IPS-11a (cell line): ENCODE results near the gene NHLH1.

Experiments
- H3K4me3 ChIP-seq: one replicate; pipeline ENCODE4 v1.5.1; 2013; ENCODE audit warnings: low read depth, low read length, control low read depth

Gene NHLH1

GRCh38 chr1:160358073-160358472 lies 8.8 kb upstream of the NHLH1 start:
- no peak overlapping the region for H3K4me3 ChIP-seq

- no peak overlapping the region for H3K4me3 ChIP-seq
These were observed 7.2 kb upstream of the NHLH1 start for GRCh38 chr1:160359559-160360226.

GRCh38 chr1:160360227-160360695 lies 6.6 kb upstream of the NHLH1 start:
- no peak overlapping the region for H3K4me3 ChIP-seq

- H3K4me3 ChIP-seq = no peak overlapping the region
These were observed 5.7 kb upstream of the NHLH1 start for GRCh38 chr1:160361199-160361598.

DNA sequence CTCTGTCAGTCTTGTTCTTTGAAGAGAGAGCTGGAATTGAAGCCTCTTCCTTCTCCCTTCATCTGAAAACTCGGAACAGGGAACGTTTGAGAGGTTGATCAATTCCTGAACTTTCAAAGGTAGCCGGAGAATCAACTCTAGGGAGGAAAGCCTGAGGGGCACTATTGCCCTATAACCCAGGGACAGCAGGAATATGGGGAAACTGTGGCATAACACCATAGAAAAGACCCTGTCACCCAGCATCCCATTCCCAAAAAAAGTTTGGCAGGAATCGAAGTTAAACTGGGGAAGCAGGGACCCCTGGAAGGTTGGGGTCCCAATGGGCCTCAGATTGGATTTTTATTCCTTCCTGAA lies 5.1 kb upstream of the NHLH1 start:
- H3K4me3 ChIP-seq = no peak overlapping the region

DNA sequence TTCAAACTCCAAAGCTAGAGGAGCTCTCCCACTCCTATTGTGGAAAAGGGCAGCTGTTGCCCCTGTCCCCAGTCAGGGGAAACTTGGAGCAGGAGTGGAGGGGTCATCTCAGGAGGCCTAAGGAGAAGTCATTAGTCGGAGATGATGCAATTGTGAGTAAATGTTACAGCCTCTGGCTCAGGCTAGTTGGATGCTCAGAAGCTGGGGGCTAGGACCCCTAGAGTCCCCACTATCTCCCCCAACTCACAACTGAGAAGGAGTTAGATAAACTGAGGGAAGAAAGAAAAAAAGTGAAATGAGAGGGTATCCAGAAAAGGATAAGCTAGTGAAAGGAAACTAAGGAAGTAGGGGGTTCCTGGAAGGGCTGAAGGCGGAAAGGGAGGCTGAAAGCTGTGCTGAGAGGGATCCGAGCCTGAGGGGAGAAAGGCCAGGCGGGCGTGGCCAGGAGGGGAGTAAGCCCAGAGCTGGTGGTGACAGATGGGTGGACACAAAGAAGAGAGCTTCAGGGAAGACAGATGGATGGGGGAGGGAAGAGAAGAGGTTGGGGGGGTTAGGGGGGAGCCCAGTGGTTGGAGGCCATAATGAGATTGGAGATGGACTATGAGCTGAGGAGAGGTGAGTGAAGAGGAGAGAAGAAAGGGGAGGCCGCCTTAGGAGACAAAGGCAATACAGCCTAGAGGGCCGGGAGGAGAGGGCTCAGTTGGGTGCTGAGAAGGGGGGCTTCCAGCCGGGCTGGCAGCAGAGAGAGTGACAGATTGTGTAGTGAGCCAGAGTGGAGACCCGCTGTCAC lies 4.5 kb upstream of the NHLH1 start:
- no peak overlapping the region for H3K4me3 ChIP-seq

- H3K4me3 ChIP-seq = no peak overlapping the region
These were observed 3.9 kb upstream of the NHLH1 start for GRCh38 chr1:160363010-160363409.

DNA sequence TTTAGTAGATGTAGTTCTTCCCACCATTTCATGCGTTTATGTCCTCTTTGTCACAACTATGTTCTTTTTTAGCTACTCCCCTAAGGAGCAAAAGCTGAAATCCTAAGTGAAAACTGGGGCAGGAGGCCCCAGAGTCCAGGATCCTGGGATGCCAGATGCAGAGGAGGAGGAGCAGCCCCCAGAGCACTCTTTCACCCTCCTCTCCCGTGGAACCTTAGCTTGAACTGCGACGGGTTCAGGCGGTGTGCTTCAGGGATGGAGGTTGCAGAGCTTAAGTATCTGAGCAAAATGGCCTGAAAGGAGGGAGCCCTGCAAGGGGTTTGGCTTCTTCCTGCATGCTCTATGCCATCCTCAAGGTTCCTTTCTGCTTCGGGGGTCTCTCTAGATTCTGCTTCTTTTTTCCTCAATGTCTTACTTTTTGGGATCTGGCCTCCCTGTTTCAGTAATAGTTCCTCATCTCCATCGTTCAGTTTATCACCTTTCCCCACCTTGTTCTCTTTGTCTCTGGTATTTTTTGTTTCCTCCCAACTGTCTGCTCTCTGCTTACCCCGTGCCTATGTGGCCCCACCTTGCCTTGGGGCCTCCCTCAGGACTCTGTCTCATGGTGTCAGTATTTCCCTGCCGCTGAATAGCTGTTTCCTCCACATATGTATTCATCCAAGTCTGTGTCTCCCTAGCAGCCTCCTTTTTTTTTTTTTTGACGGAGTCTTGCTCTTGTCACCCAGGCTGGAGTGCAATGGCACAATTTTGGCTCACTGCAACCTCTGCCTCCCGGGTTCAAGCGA lies 2.7 kb upstream of the NHLH1 start:
- no peak overlapping the region for H3K4me3 ChIP-seq

DNA sequence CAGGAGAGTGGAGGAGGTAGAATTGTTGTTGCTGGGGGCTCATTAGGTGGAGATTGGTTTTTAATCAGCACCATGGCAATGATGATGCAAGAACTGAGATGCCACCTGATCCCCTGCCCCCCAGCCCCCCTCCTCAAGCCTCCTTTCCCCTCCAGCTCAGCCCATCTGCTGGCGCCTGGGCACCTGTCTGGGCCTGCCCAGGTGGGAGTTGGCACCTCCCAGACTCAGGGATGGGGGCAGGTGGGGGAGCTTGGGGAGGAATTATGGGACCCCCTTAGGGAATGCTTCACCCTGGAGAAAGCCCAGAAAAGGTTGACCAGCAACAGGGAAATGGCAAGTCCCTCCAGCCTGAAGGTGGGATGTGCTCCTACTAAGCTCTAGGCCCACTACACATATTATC lies 1.5 kb upstream of the NHLH1 start:
- no peak overlapping the region for H3K4me3 ChIP-seq

DNA sequence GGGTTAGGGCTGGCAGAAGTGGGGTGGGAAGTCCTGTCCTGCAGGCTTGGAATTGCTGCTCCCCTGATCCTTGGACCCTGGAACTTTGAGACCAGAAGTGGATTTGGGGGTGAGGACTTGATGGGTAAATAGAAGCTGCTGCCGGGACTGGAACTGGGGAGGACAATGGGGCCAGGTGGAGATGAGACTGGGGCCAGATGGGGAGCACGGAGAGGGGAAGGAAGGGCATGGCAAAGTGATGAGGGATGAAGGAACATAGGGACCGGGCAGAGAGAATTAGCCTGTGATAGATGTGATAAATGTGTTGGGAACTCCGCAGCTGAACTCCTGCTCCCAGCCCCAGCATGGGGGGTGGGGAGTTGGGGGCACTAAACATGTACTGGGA lies 637 bp downstream of the NHLH1 start:
- H3K4me3 ChIP-seq = no peak overlapping the region

DNA sequence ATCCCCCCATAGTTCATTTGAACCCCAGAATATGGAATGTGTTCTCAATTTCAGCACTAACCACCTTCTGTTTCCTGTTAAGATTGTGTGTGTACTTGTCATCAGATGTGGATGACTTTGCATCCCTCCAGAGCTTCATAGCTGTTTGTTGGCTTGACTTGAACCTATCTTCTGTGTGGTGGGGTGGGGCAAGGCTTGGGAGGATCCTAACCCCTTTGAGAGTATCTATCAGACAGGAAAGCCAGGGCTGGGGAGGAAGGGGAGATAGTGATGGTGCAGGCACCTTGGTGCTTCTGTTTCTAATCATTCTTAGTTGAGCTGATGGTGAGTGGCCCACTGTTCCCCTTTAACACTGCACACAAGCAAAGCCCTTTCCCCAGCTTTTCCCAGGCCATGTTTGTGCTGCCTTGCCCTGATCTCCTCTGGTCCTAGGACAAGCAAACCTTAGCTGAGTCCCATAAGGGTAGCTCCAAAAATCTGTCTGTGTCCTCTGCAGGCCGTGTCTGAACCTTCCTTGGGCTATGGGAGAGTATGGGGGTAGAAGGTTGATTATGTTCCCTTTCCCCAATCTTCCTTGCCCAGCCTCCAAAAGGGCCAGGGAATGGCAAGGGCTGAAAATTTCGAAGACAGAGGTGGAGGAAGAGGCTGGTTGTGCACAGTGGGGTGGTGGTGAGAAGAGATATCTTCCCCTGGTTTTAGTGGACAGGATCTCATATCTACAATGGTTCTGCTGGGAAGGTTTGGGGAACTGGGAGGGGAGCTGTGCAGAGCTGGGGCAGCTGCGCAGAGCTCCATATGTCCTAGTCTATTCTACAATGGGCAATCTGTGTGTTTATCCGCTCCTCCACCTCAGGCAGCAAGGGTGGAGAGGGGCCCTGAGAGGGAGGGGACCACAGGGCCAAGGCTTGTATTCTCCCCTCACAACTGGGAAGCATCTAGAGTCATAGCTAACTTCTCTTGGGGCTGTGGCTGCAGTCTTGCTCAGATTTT lies 1.4 kb downstream of the NHLH1 start:
- H3K4me3 ChIP-seq = no peak overlapping the region

DNA sequence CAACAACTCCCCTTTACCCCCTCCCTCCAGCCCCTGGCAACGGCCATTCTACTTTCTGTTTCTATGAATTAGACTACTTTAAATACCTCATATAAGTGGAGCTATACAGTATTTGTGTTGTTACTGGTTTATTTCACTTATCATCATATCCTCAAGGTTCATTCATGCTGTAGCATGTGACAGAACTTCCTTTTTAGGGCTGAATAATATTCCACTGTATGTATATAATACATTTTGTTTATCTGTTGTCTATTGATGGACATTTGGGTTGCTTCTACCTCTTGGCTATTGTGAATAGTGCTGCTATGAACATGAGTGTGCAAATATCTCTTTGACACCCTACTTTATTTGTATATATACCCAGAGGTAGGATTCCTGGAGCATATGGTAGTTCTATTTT lies 2.2 kb downstream of the NHLH1 start:
- H3K4me3 ChIP-seq = no peak overlapping the region

DNA sequence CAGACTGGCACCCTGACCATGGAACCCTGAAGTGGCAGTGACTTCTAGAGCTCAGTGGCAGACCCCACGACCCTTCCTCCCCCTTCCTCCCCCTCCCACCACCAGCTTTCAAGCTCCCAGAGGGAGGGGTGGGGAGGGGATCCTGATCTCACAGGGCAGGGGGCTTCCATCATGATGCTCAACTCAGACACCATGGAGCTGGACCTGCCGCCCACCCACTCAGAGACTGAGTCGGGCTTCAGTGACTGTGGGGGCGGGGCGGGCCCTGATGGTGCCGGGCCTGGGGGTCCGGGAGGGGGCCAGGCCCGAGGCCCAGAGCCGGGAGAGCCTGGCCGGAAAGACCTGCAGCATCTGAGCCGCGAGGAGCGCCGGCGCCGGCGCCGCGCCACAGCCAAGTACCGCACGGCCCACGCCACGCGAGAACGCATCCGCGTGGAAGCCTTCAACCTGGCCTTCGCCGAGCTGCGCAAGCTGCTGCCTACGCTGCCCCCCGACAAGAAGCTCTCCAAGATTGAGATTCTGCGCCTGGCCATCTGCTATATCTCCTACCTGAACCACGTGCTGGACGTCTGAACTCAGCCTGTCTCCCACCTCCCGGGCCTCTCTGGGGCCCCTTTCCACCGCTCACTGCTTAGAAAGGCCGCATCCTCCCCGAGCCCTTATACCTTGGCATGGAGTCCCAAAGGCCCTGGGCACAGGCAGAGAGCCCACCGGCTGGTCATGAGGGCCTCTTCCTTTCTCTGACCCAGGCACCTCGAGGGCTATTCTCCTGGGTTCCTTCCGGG lies 3.9 kb downstream of the NHLH1 start:
- H3K4me3 ChIP-seq = no peak overlapping the region

GRCh38 chr1:160371346-160371631 lies 4.4 kb downstream of the NHLH1 start:
- H3K4me3 ChIP-seq = no peak overlapping the region

GRCh38 chr1:160371756-160372155 lies 4.9 kb downstream of the NHLH1 start:
- H3K4me3 ChIP-seq = no peak overlapping the region

DNA sequence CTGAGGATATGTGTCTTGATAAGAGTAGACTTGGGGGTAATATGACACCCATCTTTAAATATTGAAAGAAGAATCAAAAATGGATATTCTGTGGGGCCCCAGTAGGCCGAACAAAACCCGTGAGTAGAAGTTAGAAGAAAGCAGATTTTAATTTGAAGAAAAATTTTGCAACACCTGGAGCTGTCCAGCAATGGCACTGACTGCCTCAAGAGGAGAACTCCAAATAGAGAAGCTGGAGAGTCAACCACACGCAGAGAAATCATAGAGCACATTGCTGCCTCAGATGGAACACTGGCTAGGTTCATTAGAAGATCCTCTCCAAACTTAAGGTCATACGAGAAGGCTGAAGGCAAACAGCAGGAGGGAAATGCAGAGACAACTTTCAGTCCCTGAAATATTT lies 6.8 kb downstream of the NHLH1 start:
- no peak overlapping the region for H3K4me3 ChIP-seq

GRCh38 chr1:160374306-160375110 lies 7.6 kb downstream of the NHLH1 start:
- no peak overlapping the region for H3K4me3 ChIP-seq

DNA sequence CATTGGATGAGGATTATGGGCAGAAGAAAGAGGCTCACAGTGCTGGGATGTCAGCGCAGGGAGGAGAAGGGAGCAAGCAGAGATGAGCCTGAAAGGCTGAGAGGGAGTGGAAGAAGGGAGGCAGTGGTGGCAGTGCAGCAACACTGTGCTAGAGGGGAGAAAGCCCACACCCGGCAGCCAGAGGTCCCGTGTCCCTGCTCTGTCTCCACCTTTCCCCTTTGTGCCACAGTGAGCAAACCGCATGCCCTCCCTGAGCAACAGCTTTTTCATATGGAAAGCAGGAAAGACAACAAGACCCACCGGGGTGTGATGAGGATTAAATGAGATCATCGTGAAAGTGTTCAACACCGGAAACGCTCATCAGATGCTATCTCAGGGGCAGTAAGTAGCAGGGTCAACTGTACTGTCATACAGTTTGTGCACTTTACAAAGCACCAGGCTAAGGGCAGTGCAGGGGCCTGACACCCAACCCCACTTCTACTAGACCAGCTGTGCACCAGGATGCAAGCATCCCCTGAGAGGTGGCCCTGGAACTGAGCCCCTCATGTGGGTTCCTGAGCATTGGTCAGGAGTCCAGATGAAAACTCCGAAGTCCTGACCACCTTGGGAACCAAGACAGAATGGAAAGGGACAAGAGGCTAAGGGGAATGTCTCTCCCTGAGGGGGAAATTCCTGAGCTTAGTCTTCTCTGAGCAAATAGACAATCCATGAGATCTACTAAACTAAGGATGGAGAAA lies 9.1 kb downstream of the NHLH1 start:
- no peak overlapping the region for H3K4me3 ChIP-seq
